DMS114 treated with DMSO at 0.1 percent for 48 hours (cell line): ENCODE results near the gene ZFAND5.

ENCODE experiments used
- DNase-seq: peaks from one replicate; lab custom pipeline; 2025; ENCODE audit not compliant: unreplicated experiment; lab: John Stamatoyannopoulos, UW

Gene ZFAND5, protein sequence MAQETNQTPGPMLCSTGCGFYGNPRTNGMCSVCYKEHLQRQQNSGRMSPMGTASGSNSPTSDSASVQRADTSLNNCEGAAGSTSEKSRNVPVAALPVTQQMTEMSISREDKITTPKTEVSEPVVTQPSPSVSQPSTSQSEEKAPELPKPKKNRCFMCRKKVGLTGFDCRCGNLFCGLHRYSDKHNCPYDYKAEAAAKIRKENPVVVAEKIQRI

DNA sequence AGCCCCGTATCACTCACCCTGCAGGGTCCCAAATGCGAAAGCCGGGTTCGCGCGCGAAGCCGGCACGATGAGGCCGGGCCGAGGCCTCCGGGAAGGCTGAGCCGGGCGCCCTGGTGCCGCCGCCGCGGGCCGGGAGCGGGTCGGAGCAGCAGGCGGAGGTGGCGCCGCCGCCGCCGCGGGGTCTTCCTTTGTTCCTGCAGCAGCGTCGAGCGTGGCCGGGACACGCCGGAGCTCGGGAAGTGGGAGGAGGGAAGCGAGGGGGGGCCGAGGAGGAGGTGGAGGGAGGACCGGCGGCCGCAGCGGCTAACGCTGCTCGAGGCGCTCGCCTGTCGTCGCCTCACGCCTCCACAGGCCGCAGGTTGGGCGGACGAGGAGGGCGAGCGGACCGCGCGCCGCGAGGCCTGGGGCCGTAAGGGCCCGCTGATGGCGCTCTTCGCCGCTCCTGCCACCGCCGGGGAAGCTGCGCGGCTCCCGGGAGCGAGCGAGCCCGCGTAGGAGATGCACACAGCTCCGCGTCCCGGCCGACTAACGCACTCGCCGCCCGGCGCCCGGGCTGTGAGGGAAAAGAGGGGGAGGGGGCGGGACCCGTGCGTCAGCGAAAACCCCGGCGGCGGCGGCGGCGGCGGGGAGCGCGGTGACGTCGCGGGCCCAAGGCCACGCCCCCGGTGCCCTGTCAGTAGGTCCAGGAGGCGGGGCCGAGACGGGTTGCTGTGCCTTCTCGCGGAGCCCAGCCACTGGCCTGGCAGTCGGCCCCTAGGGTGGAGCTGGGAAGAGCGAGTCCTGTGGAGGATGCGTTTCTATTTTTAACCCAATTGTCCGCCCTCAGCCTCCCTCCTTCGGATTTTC, at the start of gene ZFAND5:
ZFAND5 (minus strand) TSS at position 530 of the 846 bp plus-strand sequence. CDS start 4,430 bp downstream, outside the sequence.
- DNase-seq: peak; percentile 73

DNA sequence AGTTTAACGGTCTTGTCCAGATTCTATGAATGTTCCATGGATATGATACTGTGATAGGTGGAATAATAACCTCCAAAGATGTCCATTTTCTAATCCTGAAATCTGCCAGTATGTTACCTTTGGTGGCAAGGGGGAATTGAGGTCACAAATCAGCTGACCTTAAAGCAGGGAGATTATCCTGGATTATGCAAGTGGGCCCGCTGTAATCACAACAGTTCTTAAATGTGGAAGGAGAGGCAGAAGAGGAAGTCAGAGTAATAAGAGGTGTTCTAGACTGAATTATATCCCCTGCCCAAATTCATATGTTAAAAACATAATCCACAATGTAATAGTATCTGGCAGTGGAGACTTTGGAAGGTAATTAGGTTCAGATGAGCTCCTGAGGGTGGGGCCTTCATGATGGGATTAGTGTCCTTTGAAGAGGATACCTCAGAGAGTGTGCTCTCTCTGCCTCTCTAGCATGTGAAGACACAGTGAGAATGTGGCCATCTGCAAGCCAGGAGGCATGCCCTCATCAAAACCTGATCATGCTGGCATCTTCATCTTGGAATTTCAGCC, 47.6 kb upstream of the ZFAND5 start:
- no peak for DNase-seq

DNA sequence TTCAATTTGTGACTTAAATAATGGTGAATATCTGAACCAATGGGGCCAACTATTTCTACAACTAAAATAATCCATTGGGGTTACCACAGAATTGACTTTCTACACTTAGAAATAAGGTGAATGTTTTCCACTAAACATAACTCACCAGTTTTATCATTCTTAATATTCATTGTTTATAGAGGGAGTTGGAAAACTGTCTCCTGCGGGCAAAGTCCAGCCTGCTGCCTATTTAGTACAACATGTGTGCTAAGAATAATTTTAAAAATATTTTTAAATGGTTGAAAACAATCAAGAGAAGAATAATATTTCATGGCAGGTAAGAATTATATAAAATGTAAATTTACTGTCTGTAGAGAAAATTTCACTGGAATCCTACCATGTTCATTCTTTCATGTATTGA, 45.2 kb upstream of the ZFAND5 start:
- DNase-seq: no peak

DNA sequence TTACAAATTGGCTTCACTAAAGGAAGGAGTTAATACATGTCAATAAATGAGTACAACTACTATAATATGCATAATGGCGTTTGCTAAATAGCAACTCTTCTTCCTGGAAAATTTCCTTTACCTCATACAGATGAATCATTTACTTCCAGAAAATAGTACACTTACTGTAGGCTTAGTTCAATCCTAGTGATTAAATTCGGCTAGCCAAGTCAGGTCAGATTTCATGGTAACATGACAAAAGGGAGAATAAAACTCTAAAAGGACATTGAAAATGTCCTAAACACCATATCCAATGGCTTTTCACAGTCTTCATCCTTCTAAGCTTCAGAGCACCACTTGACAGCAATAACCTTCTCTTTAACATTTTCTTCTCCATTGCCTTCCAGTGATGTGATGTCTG, 42.1 kb upstream of the ZFAND5 start:
- no peak for DNase-seq

DNA sequence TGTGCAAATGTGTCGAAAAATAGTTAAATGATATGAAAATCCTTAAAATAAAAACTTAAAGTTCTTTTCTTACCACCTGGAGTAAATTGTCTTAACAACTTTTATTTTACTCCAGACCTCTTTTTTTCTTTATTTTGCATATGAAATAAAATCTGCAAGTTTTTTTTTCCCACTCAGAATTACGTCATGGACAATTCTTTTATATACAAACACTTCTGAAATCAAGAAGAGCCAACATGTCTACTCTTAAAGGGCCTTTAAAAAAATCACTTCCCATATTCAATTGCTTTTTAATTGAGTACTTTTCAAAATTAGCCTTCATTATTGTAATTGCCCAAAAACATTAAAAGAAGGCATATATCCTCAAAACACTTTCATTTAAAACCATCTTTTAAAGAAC, 37.7 kb upstream of the ZFAND5 start:
- no peak for DNase-seq

DNA sequence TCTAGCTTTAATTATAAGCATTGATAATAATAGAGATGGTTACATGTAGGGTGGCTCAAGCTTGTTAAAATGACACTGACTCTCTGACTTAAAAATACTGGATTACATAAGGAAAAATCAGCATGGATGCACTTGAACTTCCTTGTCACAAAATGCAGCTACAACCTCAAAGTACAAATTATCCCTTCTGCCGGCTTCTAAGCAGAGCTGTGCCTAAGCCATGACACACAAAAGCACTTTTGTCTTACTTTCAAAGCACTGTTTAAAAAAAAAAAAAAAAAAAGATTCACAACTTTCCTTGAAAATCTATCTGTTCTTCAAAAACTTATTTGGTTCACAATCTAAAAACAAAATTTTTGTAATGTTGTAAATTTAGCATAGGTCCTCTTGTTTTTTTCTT, 36.4 kb upstream of the ZFAND5 start:
- DNase-seq: no peak

DNA sequence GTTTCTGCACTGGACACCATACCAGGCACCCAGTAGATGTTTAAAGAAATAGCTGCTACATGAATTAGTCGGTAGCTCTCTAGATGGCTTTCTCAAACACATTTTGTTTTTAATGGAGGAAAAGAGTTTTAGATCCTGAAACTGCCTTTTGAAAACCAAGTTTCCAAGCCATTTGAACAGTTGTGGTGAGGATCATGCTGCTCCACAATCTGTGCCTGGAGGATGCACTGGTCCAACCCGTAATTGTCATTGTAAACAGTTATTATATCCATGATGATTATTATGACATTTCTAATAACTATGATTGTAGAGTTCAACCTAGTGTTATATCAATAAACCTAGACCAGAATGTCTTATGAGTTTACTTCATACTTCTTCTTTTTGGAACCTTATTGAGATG, 35.9 kb upstream of the ZFAND5 start:
- no peak for DNase-seq

DNA sequence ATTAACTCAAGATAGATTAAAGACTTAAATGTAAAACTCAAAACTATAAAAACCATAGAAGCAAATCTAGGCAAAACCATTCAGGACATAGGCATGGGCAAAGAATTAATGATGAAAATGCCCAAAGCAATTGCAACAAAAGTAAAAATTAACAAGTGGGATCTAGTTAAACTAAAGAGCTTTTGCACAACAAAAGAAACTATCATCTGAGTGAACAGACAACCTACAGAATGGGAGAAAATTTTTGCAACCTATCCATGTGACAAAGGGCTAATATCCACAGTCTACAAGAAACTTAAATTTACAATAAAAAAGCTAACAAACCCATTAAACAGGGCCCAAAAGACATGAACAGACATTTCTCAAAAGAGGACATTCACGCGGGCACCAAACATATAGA, 34.4 kb upstream of the ZFAND5 start:
- DNase-seq: no peak

DNA sequence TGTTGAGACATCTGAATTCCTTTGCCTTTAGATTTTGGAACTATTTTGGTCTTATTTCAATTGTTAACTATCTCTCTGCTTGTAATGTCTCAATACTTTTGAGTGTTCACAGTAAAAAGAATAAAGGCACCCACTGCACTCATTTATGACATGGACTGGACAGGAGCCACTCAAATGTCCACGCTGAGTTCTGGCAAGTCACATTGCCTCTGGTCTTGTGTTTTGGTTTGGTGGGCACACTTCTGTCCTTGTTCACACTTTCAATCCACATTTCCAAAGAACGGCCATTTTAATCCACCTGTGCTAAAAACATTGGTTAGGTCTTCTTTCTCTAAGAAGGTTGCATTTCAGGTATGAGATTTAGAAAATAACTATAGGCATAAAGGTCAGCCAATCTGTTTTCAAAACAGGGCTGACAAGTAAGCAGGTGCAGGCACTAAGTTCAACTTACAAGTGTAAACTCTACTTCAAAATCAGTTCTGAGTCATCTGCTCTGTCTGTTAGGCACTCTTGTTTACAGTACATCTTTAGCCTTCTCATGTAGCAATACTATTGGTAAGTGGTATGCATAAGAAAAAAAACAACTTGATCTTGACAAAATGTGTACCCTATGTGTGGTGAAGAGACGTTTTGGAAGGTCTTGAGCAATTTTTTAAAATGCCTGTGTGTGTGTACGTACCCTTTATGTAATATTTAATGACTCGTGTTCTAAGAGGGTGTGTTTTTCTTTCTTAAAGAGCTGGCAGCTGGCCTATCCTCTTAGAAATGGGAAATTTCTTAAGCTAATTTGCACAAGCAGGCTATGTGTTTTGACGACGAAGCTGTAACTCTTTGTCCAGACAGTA, 31.5 kb upstream of the ZFAND5 start:
- no peak for DNase-seq

DNA sequence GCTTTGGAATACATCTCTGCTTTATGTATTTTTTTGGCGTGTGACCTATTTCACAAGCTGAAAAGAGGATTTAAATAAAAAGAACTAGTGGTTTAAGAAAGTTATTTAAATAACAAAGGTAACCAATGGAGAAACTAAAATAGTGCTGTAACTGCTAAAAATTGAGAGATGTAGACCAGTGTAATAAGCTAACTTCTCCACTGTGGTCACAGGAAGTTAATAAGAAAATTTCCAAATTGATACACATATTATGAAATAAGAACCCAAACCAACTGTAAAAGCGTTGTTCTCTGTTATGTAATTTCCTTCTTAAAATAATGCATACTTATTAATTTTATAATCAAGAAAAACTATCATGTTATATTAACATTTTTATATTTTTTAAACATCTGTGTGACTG, 29.1 kb upstream of the ZFAND5 start:
- no peak for DNase-seq

DNA sequence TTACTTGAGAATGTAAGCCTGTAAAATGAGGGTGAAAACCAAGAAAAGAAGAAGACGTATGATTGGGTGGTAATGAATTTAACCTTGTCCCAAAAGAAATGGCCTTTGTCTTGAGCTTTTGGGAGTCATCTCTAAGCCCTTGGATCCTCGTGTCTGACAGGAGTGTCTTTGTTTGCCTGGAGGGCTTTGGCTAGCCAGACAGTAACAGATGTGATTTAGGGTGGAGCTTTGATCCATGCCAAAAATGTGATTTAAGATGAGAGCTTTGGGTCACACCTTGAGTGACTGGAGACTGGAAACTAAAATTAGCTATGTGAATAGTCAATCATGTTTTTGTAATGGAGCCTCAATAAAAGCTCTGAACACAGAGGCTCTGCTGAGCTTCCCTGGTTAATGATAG, 25.9 kb upstream of the ZFAND5 start:
- no peak for DNase-seq

DNA sequence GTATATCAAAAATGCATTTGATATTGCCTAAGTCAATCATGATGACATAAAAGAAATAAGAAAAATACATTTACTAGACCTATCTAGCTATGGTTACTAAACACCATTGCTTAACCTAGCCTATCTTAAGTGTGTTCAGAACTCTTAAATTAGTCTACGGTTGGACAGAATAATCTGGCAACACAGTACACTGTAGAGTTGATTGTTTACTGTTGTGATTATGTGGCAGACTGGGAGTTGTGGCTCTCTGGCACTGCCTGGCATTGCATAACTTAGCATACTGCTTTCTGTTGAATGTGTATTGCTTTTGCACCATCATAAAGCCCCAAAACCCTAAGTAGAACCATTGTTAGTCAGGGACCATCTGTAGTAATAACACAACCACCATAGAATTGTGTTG, 21.2 kb upstream of the ZFAND5 start:
- DNase-seq: no peak

DNA sequence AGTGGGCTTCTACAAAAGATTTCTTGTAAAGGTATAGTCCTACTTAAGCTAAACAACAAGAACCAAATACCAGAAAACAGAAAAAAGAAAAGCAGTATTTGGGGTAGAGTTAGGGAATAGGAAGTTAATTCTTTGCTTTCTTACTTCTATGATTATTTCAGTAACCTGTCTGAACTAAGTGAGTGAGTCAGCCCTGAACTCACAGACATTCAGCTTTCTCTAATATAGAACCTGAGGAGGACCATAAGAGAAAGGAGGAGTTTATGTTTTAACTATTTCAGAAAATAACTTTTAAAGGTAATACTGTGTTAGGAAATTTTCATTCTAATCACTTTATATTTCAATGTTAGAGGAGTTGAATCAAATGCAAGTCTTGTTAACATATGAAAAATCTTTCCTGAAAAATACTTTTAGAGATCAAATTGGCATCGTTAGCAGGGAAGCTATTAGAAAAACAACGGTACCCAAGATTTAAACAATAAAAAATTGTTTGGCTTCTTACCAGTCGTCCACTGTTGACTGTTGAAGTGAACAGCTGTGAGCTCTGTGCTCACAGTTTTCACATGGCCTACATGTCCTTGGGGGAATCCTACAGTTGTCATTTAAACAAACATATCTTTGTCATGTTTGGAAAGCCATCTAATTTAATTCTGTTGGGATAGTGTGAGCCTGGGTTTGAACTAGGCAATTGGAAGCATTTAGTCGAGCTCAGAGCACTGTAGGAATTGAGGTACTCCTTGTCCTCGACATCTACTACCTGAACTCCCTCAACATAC, 19.9 kb upstream of the ZFAND5 start:
- no peak for DNase-seq

DNA sequence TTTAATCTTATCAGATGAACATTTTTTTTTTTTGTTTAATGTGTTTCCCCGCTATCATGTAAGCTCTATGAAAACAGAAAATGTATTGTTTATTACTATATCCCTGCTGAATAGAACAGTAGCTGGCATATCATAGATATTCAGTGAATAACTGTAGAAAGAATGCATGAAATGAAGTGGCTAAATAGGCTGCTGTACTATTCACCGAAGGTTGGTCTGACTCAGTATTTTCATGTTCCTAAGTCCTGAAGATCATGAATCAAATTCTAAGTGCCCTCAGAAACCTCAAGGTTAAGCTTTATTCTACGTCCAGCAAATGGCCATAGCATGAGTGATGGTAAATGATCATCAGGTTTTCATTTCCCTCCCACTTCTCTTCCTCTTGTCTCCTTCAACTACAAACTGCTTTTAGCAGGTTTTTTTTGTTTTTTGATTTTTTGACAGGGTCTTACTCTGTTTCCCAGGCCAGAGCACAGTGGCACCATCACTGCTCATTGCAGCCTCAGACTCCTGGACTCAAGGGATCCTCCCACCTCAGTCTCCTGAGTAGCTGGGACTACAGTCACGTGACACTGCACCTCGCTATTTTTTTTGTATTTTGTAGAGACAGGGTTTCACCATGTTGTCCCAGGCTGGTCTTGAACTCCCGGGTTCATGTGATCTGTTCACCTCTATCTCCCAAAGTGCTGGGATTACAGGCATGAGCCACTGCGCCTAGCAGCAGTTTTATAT, 19.1 kb upstream of the ZFAND5 start:
- DNase-seq: no peak

DNA sequence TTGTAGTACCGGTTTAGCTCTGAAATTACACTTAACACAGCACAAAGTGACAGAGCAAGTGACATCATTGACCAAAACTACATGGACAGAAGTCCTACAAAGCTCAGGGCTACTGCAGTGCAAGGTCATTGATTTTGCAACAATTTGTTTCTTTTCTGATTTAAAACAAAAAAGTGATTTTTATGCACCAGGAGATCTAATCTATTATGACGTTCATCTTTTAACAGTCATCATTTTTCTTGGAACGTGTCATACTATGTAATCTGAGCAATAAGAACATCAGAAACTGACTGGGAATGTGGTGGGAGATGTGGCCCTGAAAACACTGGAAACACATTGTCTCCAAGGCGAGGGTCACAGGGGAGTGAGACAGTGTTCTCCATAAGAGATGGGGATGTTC, 17.4 kb upstream of the ZFAND5 start:
- no peak for DNase-seq

DNA sequence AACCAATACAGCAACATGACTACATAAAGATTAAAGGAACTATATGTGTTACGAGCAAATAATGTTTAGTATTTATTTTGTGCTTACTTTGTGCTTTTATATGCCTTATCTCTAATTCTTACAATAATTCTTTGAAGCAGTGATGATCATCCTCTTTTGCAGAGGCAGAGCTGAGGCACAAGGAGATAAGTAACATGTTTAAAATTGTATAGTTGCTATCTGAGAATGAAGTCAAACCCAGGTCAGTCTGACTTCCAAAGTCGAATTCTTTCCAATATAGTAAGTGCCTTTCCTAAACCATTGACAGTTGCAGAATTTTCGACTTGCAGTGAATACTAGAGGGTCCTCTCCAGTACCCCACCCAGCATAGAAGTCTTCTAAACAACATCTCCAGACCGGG, 12.0 kb upstream of the ZFAND5 start:
- DNase-seq: no peak

DNA sequence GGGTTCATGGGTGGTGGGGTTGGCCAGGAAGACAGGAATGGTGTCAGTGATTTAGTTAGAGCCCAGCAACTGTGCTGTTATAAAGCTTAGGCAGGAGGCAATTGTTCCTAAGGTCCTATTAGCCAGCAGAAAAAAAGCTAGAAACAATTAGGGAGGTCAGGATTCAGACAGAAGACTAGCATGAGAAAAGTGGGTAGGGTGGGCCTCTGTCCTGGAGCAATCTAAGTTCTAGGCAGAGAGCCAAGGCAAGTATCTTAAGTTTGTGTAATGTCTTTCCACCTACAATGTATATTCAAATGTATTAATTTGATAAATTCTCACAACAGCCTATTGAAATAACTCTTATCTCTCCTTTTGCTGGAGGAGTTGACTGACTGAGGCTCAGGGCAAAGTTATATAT, 6.1 kb upstream of the ZFAND5 start:
- no peak for DNase-seq

DNA sequence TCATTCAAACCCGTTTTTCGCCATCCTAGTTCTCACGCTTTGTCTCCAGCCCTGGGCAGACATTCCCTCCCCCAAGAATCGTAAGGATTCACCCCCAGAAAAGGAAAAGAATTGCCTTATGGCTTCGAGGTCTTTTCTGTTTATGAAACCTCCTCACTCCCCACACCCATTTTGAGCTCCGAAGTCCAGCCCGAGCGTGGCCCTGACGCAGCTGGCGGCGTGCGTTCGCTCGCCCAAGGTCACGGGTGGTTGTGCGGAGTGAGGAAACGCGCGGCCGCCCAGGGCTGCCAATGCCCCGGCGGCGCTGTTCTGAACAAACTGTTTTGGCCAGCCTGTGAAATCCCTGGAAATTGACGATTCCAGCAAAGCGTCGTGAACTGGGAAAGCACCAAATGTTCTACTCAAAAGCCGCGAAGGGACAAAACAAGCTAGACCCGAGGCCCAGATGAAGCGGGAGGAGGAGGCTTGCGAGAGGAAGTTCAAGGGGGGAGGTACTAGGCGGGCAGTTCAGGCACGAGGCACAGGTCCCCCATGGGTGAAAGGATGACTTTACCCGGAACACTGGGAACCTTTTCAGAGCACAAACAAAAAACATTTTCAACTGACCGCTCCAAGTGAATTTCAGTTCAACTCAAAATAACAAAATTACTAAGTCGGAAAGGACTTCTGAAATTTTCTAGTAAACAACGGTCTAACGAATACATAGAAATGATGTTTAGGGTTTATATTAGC, 683 bp upstream of the ZFAND5 start:
- DNase-seq: peak; percentile 51

DNA sequence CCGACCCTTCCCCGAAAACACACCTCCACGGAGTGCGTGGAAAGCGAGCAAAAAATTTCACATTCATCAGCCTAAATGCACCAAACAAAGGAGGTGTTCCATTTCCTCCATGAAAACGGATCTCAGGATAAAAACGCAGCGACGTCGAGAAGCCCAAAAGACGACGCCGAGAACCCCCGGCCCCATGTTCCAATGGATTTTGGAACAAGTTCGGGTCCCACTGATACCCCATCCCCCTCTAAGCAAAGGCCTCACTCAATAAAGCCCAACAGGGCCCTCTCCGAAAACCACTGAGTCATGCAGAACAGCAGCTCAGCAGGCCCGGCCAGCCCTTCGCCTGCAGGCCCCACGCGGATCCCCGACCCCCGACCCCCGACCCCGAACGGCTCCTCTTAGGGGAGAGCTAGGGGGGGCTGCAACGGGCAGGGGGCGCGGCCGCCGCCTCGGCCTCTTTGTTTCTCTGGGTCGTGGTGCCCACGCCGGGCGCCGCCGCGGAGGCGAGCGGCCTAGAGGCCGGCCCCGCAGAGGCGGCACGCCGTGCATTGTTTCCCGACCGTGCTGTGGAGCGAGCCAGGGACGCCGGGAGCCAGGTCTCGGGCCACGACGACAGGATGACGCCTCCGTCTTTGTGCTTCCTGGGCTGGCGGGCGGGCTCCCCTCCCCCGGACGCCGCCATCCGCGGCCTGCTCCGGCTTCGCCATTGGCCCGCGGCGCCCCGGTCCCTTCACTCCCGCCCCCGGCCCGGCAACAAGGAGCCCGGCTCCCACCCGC, 915 bp downstream of the ZFAND5 start:
- no peak for DNase-seq
